Adrenal gland (tissue), 5 donors: ENCODE results near the gene PLEKHM2.

ENCODE experiments used
- CTCF ChIP-seq, 6 experiments: fragments of 450-650 bp in 4 of 6; fragments of 200-600 bp in 2 of 6; sonication (generic) in 1 of 6; IDR thresholded peaks; 1 replicate in 5 of 6; 2 replicates in 1 of 6; pipeline versions ENCODE4 v1.5.1 to v1.8.0; 2016 to 2021; ENCODE audit warnings: antibody characterized with exemption in 6 of 6, mild to moderate bottlenecking in 2 of 6, moderate library complexity in 1 of 6
- POLR2A ChIP-seq, 2 donors: fragments of 450-650 bp; IDR thresholded peaks; one replicate each; pipeline ENCODE4 v1.6.1; 2017; ENCODE audit warnings: antibody characterized with exemption in 2 of 2, mild to moderate bottlenecking in 2 of 2, moderate library complexity in 1 of 2
- donor health status: DM: no; HTN: no; CAD: no.

GRCh38 chr1:15683345-15684039, 628 bp upstream of the PLEKHM2 start:
- TF ChIP-seq POLR2A (IDR thresholded peaks at IDR 0.05) (no peak), CTCF (IDR thresholded peaks at IDR 0.05) (no peak)
